ENCODE results near the gene TOX3.

Gene TOX3

DNA sequence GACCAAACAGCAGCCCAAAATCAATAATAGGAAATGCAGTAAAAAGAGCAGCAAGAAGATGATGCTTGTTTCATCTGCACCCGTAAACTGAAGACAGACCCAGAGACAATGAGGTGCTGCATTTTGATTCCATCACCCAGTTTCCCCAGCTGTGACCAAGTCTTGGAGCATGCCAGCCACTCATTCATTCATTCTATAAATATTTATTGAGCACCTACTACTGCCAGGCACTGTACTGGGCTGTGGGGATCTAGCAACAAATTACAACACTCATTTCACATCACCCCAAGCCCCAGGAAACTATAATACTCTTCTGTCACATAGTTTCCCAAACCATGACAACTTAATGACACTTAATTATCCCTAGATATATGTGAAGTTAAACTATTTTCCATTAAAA, 79.2 kb downstream of the TOX3 start:
- intact Hi-C loops (cut with DNase I): no loop called here
- DNase-seq: no peak

DNA sequence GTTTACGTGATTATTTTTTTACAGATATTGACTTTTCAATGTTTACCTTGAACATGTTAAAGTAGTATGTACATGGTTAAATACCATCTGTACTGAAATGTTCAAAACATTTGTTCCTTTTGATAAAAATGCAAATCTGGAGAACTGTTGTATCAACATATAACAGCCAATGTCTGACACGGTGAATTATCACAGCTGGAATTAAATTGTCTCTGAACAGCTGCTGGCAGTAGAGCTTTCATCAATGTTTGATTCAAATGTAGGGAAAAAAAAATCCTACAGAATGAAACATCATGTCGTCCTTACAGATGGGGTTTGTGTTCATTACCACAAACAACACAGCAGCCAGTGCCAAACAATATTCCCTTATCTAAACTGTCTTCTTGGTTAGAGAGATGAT, 79.9 kb downstream of the TOX3 start:
- no peak for DNase-seq
- intact Hi-C loops (cut with DNase I): no loop called here

DNA sequence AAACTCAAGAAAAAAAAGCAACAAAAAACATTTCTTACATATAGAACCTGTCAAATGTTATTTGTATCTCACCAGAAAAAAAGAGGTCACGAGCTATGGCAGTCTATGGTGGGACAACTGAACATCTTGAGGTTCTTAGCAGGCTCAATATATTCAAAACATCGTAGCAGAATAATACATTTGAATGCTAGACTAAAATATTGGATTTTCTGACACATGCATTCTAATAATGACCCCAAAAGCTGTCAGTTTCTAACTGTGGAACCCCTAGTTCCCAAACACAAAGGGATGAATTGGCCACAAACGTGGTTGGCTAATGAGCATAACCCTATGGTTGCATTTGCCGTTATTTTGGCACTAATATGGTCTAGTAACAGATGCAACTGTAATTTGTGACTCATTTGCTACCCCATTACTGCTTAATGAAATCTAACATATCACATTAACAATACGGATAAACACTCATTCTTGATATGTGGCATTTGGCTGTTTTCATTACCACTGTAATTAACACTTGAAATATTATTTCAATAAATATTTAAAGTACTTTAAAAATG, 81.2 kb downstream of the TOX3 start:
- no peak for DNase-seq
- intact Hi-C loops (cut with DNase I): no loop called here

DNA sequence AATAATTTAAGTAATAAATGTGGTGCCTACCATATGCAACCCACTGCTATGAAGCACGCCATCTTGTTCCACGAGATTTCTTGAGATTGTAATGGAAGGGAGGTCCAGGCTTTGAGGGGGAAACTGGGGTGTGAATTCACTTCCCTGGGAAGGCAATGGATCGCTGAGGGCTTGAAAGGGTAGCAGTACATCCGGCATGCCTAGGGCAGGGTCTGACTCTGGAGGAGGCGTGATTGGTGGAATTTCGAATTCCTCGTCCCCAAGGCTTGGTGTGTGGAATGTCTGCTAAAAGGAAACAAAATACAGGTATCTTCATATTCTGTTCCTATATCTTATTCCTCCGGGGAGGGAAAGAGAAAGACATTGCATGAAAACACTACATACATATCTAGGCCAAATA, 83.0 kb downstream of the TOX3 start:
- DNase-seq: no peak
- intact Hi-C loops (cut with DNase I): no loop called here

DNA sequence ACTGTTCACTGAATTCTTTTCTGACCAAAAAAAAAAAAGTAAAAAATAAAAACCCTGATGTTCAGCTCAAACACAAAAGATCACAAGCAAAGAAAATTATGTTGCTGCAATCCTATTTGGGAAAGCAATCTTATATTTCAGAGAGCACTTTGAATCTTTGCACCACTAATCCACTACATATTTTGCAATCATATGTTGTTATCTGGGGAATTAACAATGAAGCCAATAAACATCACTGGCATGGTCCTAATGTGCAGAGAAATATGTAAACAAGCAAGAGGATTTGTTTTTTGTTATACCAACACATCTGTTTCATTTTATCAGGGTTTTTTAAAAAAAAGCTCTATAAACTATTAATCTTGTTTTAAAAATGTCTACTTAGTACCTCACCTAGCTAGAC, 84.1 kb downstream of the TOX3 start:
- intact Hi-C loops (cut with DNase I): no loop called here
- no peak for DNase-seq

DNA sequence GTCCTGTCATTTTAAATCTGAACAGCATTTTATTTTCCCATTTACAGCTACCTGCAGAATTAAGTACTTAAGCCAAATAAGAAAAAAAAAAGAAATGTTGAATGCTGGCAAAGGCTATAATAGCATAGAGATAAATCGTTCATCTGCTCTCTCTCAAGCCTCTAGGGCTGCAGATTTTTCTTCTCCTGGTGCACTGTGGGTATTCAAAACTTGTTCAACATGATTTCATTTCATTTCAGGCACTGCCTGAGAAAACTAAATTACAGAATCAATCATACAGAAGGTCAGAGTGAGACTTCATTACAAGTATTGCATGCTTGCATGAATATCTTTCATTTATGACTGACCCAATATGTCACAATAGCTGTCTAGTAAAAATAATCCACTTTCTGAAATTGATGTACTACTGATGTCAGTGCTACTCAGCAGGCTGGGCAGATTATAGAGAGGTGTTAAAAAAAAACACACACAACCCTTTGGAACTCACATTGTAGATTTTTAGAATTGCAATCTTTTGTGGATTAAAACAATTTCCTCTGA, 86.2 kb downstream of the TOX3 start:
- intact Hi-C loops (cut with DNase I): no loop called here
- DNase-seq: no peak

DNA sequence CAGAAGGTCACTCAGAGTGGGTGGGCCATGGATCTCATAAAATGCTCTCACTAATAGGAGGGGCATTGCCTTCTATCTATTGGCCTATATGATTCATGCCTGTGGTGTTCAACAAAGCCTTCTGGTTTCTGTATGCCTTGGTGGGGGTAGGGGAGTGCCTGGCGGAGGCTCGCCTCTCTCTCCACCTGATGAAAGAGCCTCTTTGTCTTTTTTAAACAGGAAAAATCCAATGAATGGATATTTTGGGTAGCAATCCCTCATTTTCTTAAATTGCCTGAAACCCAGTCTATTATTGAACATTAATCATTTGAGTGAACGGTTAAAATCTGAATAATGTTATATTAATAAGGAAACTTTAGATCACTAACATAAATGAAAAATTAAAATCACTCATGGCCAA, 90.6 kb downstream of the TOX3 start:
- intact Hi-C loops (cut with DNase I): no loop called here
- peak in 9 of 42 donors; percentile 7 to 40 (median 24) for DNase-seq

DNA sequence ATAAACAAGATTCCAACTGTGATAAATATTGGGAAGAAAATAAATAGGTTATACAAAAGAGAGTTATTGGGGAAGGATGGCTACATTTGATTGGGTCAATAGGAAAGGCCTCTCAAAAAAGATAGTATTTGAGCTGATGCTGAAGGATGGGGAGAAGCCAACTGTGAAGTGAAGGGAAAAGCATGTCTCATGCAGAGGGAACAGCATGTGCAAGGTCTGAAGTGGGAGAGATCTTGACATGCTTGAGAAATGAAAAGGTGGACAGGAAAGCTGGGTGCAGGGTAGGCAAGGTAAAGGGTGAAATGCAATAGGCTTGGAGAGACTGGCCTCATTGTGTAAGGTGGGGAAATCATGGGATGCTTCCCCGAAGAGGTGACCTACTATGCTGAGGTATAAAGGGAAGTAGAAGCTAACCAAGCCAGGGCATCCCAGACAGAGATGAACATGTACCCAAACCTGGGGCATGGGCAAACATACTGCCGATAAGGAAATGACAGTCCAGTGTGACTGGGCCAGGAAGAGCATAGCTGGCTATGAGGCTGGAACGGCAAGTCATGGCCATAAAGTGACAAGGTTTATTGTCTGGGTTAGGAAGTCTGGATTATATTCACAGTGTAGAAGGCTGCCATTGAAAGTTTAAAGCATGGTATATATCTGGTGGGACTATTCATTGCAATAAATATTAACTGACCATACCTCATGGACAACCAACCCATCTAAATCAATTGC, 91.2 kb downstream of the TOX3 start:
- intact Hi-C loops (cut with DNase I): no loop called here
- DNase-seq: no peak

DNA sequence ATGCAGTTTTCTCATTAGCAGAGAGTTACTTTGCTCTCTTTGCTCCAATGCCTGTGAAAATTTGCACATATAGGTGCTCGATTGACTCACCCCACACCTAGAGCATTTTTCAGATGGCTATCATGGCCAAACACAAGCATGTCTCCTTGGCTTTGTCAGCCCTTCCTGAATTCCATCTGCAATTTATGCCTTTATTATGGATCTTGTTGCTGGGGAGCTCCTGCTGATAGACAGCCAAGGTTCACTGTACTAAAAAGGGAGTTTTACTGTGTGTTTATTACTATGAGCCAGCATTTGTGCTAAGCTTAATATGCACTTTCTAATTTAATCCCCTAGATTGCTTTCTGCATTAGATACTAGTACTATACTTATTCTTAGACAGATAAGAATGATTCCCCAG, 93.3 kb downstream of the TOX3 start:
- DNase-seq: no peak

DNA sequence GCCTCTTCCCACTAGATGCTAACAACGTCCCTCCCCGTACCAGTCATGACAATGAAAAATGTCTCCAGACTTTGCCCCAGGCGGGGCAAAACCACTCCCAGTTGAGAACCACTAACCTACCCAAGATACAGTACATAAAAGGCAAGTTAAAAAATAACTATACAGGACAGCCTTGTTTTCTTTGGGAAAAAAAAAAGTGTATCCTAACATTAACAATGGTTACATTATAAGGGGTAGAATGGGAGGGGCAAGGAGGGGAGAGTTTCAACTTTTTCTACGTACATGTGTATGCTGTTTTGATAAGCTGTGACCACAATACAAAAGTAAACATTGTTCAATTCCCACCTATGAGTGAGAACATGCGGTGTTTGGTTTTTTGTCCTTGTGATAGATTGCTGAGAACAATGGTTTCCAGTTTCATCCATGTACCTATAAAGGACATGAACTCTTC, 94.9 kb downstream of the TOX3 start:
- intact Hi-C loops (cut with DNase I): no loop called here
- no peak for DNase-seq

More for the DNA sequence above, 93.3 kb downstream of the TOX3 start:
- intact Hi-C loops (cut with DNase I): no loop called here

DNA sequence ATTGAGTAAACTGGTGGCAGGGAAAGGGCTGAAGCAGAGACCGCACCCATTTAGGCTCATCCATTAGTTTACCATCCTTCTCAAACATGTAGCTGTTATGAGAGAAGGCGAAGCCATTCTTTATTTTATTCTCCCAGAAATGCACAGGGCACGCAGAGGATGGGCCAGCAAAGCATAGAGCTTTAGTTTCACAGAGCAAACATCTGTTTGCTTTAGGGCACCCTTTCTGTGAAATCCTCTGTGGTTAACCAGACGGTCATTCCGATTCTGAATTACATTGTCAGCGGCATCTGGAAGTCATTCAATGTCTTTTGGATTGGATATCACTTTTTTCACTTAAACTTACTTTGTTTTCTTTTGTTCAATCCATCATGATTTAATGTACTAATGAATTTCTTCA, 96.0 kb downstream of the TOX3 start:
- no peak for DNase-seq
- intact Hi-C loops (cut with DNase I): no loop called here

DNA sequence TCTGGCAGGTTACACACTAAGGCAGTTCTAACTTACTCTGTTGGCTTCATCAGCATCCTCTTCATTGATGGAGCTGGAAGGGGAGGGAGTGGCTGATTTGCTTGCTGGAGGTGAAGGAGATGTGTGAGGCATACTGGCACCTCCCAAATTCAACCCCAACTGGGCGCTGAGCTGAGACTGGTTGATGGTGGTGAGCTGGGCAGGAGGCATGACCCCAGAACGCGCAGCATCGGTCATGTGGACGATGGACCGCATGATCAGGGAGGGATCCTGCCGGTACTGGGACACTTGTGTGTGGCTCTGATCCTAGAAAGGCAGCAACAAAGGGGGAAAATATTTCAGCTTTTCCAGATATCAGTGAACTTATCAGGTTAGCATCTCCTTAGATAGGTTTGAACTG, 96.7 kb downstream of the TOX3 start:
- intact Hi-C loops (cut with DNase I): no loop called here
- DNase-seq: no peak

DNA sequence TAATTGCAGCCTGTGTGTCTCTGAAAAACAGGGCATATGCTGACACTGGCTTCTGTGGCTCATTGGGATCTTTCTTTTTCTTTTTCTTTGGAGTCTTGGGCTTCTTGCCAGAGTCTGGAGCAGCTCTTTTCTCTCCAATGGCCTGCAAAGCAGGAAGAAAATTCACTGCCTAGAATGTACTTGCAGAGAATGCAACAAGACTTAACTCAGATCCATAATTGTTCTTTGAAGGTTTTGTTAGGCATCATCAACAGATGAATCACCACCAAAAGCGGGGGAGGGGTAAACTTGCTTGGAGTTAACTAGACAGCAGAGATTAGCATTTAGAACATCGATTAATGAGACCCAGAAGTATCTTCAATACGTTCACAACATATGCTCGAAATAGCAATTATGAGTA, 100.9 kb downstream of the TOX3 start:
- intact Hi-C loops (cut with DNase I): no loop called here
- peak in 1 of 42 donors; percentile 9 for DNase-seq

DNA sequence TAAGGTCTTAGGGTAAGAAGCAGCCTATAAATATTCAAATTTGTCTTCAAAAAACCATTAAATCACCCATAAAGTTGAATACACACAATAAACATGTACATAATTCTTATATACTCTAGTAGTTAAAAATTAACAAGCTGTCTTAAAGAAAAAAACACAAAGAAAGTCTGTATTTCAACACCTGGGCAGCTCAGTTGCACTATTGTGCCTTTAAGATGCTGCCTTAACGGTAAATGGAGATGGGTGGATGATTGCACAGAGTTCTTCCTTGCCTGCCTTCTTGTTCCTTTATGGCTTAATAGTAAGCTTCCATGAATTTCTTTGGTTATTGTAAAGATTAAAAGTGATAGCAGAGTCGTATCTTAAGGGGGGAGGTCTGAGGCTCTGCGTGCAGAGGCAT, 105.1 kb downstream of the TOX3 start:
- intact Hi-C loops (cut with DNase I): no loop called here
- DNase-seq: no peak

DNA sequence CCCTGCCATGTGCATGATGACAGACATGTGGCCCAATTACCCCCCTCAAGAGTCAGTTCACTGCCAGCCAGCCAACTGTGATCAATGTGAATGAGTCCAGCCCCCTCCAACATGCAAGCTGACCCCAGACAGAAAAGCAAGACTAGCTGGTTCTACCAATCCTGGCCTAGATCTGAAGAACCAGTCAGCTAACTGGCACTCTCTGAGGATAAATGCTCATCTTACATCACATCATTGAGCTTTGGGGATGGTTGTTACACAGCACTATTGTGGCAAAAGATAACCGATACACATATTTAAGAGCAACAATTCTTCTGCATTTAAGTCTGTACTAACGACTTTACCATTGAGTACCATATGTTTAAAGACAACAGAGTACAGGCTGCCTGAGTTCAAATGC, 106.7 kb downstream of the TOX3 start:
- intact Hi-C loops (cut with DNase I): no loop called here

DNA sequence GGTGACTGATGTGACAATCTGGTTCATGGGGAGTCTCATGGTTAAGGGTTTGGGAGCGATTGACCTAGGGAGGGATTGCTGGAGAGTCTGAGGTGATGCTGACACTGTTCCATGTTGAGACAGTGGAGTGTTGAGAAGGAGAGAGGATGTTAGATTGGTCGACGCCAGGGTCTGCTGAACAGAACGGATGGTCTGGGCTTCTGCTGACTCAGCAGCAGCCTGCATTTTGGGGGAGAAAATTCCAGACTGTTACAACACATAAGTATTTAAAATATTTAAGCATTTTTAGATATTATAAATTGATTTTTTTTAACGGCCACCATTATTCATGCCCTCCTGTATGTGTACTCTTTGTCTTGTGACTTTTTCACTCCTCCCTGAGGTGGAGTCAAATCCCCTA, 107.2 kb downstream of the TOX3 start:
- DNase-seq: no peak
- intact Hi-C loops (cut with DNase I): no loop called here

More for the DNA sequence above, 106.7 kb downstream of the TOX3 start:
- no peak for DNase-seq

DNA sequence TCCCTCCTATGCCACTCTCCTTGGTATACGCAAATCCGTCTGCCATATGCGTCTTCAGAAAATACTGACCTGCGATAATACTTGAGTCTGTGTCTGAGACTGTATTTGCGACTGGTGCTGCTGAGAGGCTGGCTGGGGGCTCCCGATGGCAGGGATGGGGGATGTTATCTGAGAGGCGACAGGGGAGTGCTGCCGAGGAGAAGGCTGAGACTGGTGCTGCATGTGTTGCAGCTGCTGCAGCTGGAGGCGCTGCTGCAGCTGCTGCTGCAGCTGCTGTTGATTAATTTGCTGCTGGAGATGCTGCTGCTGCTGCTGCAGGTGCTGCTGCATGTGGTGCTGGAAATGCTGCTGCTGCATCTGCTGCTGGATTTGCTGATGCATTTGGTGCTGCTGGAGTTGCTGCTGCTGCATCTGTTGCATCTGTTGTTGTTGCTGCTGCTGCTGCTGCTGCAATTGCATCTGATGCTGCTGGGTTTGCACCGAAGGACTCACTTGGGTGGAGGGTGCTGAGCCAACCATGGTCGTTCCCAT, 107.7 kb downstream of the TOX3 start:
- intact Hi-C loops (cut with DNase I): no loop called here
- no peak for DNase-seq

DNA sequence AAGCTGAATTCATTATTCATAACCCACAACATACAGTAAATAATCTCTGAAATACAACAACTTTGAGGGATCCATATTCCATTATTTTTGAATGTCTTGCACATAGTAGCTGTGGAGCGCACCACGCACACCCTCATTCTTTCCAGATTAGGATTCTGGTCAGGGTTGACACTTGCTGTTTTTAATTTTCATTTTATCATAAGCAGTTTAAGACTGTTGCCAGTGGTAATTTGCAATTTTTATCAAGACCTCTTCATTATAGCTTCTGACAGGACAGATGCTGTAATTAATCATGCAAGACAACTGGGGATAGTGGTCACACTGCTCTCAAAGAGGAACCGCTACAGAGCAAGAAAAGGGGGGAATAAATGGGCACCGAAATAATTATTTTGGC, 109.7 kb downstream of the TOX3 start:
- intact Hi-C loops (cut with DNase I): no loop called here
- DNase-seq: no peak

DNA sequence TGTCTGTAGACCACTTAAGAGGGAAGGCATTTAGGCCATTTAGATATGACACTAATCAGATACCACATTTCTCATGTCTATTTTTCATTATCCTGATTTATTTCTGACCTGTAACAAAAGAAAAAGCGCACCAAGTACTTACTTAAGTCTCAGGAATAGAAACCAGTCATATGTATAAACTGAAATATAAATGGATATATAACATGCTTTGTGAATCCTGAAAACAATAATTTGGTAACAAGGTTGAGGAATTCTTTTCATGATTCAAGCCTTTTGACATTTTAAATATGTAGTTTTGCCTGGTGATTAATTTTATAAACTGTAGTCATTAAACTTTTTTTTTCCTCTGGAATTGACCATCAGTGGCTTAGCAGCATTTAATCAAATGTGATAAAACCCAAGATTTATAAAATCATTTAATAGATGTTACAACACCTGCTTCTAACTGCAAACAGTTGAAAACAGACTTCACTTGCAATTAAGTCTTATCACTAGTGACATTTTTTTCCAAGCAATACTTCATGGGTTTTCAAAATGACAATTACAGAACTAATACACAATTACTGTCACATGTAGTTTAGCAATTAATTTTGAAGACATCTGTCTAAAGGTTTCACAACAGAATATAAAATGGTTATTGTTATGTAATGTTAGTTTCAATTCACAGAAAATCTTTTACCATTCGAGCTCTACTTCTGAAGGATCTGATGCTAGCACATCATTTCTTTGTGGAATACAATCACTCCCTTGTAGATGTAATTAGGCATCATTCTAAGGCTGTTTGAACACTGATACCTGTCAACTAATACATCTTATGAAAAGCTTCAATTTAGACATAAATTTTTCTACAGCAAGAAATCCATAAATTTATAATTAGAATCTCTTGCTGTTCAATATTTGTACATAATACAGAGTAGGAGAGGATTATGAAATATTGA, 110.3 kb downstream of the TOX3 start:
- no peak for DNase-seq
- intact Hi-C loops (cut with DNase I): no loop called here

DNA sequence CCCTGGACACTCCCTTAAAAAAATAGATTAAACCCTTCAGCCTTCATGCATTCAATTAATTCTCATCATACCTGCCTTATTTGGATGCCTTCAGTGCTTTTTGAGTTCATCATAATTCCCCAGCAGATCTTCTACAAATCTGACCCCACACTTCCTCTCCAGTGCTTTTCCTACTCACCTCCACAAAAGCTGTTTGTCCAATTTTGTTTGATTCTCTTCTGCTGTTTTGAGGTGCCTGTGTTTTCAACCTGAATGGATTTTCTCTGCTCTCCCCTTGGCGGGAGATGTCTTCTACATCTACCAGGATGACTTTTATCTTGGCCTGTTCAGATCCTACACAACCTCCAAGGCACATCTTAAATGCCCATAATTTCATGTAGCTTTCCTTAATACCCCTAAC, 112.7 kb downstream of the TOX3 start:
- intact Hi-C loops (cut with DNase I): no loop called here

More for the DNA sequence above, 112.7 kb downstream of the TOX3 start:
- no peak for DNase-seq

Data from head of caudate nucleus (tissue), 42 donors.